Measurements from ENCODE around the gene MYEOV.

MYEOV gene

DNA sequence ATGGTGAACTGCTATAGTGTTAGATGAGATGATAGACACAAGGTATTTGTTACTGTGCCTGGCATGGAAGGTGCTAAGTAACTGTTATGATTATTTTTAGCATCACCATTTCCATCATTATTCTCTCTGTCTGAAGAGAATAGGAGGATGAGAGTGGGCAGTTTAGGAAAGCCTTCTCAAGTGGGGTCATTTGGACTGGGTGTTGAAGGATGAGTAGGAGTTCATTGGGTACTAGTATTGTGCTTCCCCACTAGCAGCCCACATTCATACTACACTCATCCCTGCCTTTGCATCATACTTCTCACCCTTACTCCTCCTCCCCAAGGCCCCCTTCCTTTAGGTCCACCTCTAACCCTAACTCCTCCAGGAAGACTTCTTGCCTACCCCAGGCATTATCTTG, 20.6 kb downstream of the MYEOV start (continued):
- no peak for TF ChIP-seq PRDM6 (tag by site-specific recombination; IDR thresholded peaks at IDR 0.05)

- TF ChIP-seq ZNF169 (tag by site-specific recombination; IDR thresholded peaks at IDR 0.05) (no peak), ZNF792 (tag by site-specific recombination; IDR thresholded peaks at IDR 0.05) (no peak), ZNF138 (tag by site-specific recombination; IDR thresholded peaks at IDR 0.05; ENCODE audit: borderline replicate concordance) (no peak), MEIS1 (CRISPR knock-in tag; IDR thresholded peaks at IDR 0.05; ENCODE audit: borderline replicate concordance) (no peak), KLF10 (tag by site-specific recombination; IDR thresholded peaks at IDR 0.05) (no peak), ZNF214 (tag by site-specific recombination; IDR thresholded peaks at IDR 0.05; ENCODE audit: borderline replicate concordance) (no peak), ZNF600 (tag by site-specific recombination; IDR thresholded peaks at IDR 0.05) (no peak), ZNF777 (tag by site-specific recombination; IDR thresholded peaks at IDR 0.05; ENCODE audit: borderline replicate concordance) (no peak), ZNF391 (tag by site-specific recombination; IDR thresholded peaks at IDR 0.05; ENCODE audit: borderline replicate concordance, low read depth) (no peak), ZNF624 (tag by site-specific recombination; IDR thresholded peaks at IDR 0.05) (no peak), ZFP41 (tag by site-specific recombination; IDR thresholded peaks at IDR 0.05; ENCODE audit: borderline replicate concordance) (no peak), ZSCAN16 (tag by site-specific recombination; IDR thresholded peaks at IDR 0.05) (no peak)
- TF ChIP-seq, protein P1, sequence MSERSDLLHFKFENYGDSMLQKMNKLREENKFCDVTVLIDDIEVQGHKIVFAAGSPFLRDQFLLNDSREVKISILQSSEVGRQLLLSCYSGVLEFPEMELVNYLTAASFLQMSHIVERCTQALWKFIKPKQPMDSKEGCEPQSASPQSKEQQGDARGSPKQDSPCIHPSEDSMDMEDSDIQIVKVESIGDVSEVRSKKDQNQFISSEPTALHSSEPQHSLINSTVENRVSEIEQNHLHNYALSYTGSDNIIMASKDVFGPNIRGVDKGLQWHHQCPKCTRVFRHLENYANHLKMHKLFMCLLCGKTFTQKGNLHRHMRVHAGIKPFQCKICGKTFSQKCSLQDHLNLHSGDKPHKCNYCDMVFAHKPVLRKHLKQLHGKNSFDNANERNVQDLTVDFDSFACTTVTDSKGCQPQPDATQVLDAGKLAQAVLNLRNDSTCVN (tag by site-specific recombination; optimal IDR thresholded peaks at IDR 0.05), result no peak
- TF ChIP-seq, protein P2, sequence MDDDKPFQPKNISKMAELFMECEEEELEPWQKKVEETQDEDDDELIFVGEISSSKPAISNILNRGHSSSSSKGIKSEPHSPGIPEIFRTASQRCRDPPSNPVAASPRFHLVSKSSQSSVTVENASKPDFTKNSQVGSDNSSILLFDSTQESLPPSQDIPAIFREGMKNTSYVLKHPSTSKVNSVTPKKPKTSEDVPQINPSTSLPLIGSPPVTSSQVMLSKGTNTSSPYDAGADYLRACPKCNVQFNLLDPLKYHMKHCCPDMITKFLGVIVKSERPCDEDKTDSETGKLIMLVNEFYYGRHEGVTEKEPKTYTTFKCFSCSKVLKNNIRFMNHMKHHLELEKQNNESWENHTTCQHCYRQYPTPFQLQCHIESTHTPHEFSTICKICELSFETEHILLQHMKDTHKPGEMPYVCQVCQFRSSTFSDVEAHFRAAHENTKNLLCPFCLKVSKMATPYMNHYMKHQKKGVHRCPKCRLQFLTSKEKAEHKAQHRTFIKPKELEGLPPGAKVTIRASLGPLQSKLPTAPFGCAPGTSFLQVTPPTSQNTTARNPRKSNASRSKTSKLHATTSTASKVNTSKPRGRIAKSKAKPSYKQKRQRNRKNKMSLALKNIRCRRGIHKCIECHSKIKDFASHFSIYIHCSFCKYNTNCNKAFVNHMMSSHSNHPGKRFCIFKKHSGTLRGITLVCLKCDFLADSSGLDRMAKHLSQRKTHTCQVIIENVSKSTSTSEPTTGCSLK (tag by site-specific recombination; IDR thresholded peaks at IDR 0.05), result no peak
- ChIA-PET POLR2A (no interaction called here), CTCF (interaction anchor here (0.6 kb wide), 1 partner anchor 18 kb away, joined by 4 read pairs; no protein-coding TSS in a partner anchor)
- Histone ChIP-seq H3K27ac (ENCODE audit: extremely low read depth, low read depth, low read length) (no peak overlapping the region), H3K4me3 (ENCODE audit: low read depth, low read length) (no peak overlapping the region), H3K9me3 (ENCODE audit: control insufficient read depth, insufficient read depth, low read depth, low read length) (no peaks in the 10 kb centered on the region), H3K36me3 (ENCODE audit: control insufficient read depth in 2 of 2, insufficient read depth in 1 of 2, low read length in 2 of 2) (no peaks in the 10 kb centered on the region), H3K4me1 (ENCODE audit: control insufficient read depth, insufficient read depth, low read length) (no peaks in the 10 kb centered on the region)
These were observed 23.0 kb downstream of the MYEOV start for GRCh38 chr11:69316956-69317355.

DNA sequence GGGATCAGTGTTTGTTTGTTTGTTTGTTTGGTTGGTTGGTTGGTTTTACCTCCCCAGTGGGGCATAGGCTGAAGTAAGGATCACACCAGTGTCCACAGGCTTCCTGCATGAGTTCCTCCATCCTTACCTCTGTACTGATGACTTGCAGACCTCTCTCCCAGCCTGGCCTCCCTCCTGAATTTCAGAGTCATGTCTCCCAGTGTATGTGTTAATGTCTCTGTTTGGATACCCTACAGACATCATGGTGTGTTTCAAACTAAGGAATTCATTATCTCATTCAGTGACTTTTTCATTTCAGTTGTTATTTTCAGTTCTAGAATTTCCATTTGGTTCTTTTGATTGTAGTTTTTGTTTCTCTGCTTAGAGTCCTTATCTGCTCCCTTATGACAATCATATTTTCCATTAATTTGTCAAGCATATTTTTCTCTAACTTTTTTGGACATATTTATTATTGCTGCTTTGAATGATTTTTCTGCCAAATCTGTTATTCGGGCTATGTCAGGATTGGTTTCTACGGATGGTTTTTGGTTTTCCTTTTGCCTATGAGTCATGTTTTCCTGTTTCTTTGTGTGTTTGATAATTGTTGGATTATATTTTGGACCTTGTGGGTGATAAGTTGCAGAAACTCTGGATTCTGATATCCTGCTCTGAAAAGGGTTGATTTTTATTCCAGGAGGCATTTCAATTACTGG, 23.6 kb downstream of the MYEOV start:
- POLR2A ChIA-PET, result no interaction called here
- CTCF ChIA-PET, result interaction anchor here (0.6 kb wide), 1 partner anchor 18 kb away, joined by 4 read pairs; no protein-coding TSS in a partner anchor
- H3K4me3 ChIP-seq (ENCODE audit: low read depth, low read length), result no peak overlapping the region
- H3K36me3 ChIP-seq (ENCODE audit: control insufficient read depth in 2 of 2, insufficient read depth in 1 of 2, low read length in 2 of 2), result no peaks in the 10 kb centered on the region
- no peaks in the 10 kb centered on the region for H3K4me1 ChIP-seq (ENCODE audit: control insufficient read depth, insufficient read depth, low read length)
- no peaks in the 10 kb centered on the region for H3K9me3 ChIP-seq (ENCODE audit: control insufficient read depth, insufficient read depth, low read depth, low read length)
- no peak overlapping the region for H3K27ac ChIP-seq (ENCODE audit: extremely low read depth, low read depth, low read length)
- TF ChIP-seq, protein P3, sequence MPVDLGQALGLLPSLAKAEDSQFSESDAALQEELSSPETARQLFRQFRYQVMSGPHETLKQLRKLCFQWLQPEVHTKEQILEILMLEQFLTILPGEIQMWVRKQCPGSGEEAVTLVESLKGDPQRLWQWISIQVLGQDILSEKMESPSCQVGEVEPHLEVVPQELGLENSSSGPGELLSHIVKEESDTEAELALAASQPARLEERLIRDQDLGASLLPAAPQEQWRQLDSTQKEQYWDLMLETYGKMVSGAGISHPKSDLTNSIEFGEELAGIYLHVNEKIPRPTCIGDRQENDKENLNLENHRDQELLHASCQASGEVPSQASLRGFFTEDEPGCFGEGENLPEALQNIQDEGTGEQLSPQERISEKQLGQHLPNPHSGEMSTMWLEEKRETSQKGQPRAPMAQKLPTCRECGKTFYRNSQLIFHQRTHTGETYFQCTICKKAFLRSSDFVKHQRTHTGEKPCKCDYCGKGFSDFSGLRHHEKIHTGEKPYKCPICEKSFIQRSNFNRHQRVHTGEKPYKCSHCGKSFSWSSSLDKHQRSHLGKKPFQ (tag by site-specific recombination; IDR thresholded peaks at IDR 0.05), result no peak
- TF ChIP-seq PATZ1 (tag by site-specific recombination; IDR thresholded peaks at IDR 0.05) (no peak), ZBTB11 (tag by site-specific recombination; conservative IDR thresholded peaks at IDR 0.05; ENCODE audit: low read depth) (no peak), HOXC10 (CRISPR knock-in tag; IDR thresholded peaks at IDR 0.05) (no peak), SP7 (tag by site-specific recombination; IDR thresholded peaks at IDR 0.05) (no peak)

All from HEK293 (cell line).